SK-N-SH (cell line): ENCODE results near the gene FXYD2. TPM values are rescaled to one million over a fixed set of nuclear protein-coding genes. Genes with fewer than 3 reads are reported as not detected.

ENCODE experiments used
- CTCF ChIA-PET: fragments of 300-600, 350-600 bp; formaldehyde crosslinking; extraction: SDS; loops from one replicate; lab custom pipeline; 2021; lab: Yijun Ruan, JAX
- POLR2A ChIA-PET: fragments of 350-600 bp; sonication (Branson Sonifier 250); formaldehyde crosslinking; extraction: SDS; loops from one replicate; lab custom pipeline; 2020; ENCODE audit warnings: antibody characterized with exemption, inconsistent platforms; lab: Yijun Ruan, JAX
- DNase-seq: peaks from one replicate; pipeline ENCODE4 v3.0.0; 2012
- H2AFZ ChIP-seq: fragments of 200-600 bp; sonication (generic); 2 replicates; pipeline ENCODE4 v1.8.1; 2016; ENCODE audit warnings: antibody characterized with exemption, mild to moderate bottlenecking, low read depth
- H3F3A ChIP-seq: fragments of 200-600 bp; sonication (generic); replicated peaks from 2 replicates; pipeline ENCODE3; 2016; ENCODE audit warnings: antibody characterized with exemption, mild to moderate bottlenecking; ENCODE audit not compliant: insufficient read depth
- H3K27ac ChIP-seq, 2 experiments: fragments of 200-500 bp in 1 of 2; fragments of 200-600 bp in 1 of 2; sonication (Bioruptor generic) in 1 of 2; sonication (generic), shearing (Covaris generic) in 1 of 2; 2 replicates each; pipeline versions ENCODE4 v1.5.1 to v1.6.1; 2014 to 2016; ENCODE audit warnings: low read depth in 2 of 2, inconsistent platforms in 1 of 2, low read length in 1 of 2, mild to moderate bottlenecking in 1 of 2, mixed read lengths in 1 of 2
- H3K27me3 ChIP-seq: fragments of 200-600 bp; sonication (generic), shearing (Covaris generic); 2 replicates; pipeline ENCODE4 v1.6.1; 2016; ENCODE audit warnings: mixed run types; ENCODE audit not compliant: insufficient read depth
- H3K36me3 ChIP-seq, 2 experiments: fragments of 200-500 bp in 1 of 2; fragments of 200-600 bp in 1 of 2; sonication (Bioruptor generic) in 1 of 2; sonication (generic) in 1 of 2; replicated peaks in 1 of 2; 2 replicates each; pipeline versions ENCODE3 to v1.5.1; 2014 to 2016; ENCODE audit warnings: low read length in 1 of 2, mild to moderate bottlenecking in 1 of 2; ENCODE audit not compliant: insufficient read depth in 2 of 2, control insufficient read depth in 1 of 2
- H3K4me1 ChIP-seq, 2 experiments: fragments of 200-500 bp in 1 of 2; fragments of 200-600 bp in 1 of 2; sonication (Bioruptor generic) in 1 of 2; sonication (generic), shearing (Covaris generic) in 1 of 2; 2 replicates each; pipeline versions ENCODE4 v1.5.1 to v1.6.1; 2014 to 2016; ENCODE audit warnings: low read depth in 1 of 2, low read length in 1 of 2, mixed run types in 1 of 2; ENCODE audit not compliant: insufficient read depth in 2 of 2, control insufficient read depth in 1 of 2
- H3K4me2 ChIP-seq: fragments of 200-600 bp; sonication (generic), shearing (Covaris generic); 2 replicates; pipeline ENCODE4 v1.6.1; 2017; ENCODE audit warnings: mixed run types
- H3K4me3 ChIP-seq, 2 experiments: fragments of 200-500 bp in 1 of 2; fragments of 200-600 bp in 1 of 2; sonication (Bioruptor generic) in 1 of 2; sonication (generic), shearing (Covaris generic) in 1 of 2; 2 replicates each; pipeline versions ENCODE4 v1.5.1 to v1.8.1; 2014 to 2016; ENCODE audit warnings: low read depth in 2 of 2, inconsistent platforms in 1 of 2, low read length in 1 of 2, mild to moderate bottlenecking in 1 of 2, mixed read lengths in 1 of 2, moderate library complexity in 1 of 2
- H3K79me2 ChIP-seq: fragments of 200-600 bp; sonication (generic); 2 replicates; pipeline ENCODE4 v1.8.1; 2017; ENCODE audit warnings: mild to moderate bottlenecking; ENCODE audit not compliant: insufficient read depth
- H3K9ac ChIP-seq: fragments of 200-600 bp; sonication (generic); 2 replicates; pipeline ENCODE4 v1.6.1; 2017; ENCODE audit warnings: mixed run types
- H3K9me2 ChIP-seq: fragments of 200-600 bp; sonication (generic); 2 replicates; pipeline ENCODE4 v1.6.1; 2017; ENCODE audit warnings: mixed run types
- H3K9me3 ChIP-seq: fragments of 200-600 bp; sonication (generic); 2 replicates; pipeline ENCODE4 v1.6.1; 2017; ENCODE audit warnings: mixed run types, mild to moderate bottlenecking, moderate library complexity
- H4K20me1 ChIP-seq: fragments of 200-600 bp; sonication (generic); 2 replicates; pipeline ENCODE4 v1.6.1; 2017; ENCODE audit warnings: mild to moderate bottlenecking, mixed run types; ENCODE audit not compliant: insufficient read depth
- CHD2 ChIP-seq: fragments of 150-350 bp; IDR thresholded peaks from 2 replicates; pipeline ENCODE4 v1.6.1; 2018; ENCODE audit warnings: low read length; ENCODE audit not compliant: partially characterized antibody
- ELF1 ChIP-seq: IDR thresholded peaks from 2 replicates; pipeline ENCODE4 v1.4.0; 2012
- EP300 ChIP-seq, 2 experiments: IDR thresholded peaks; 2 replicates each; pipeline versions ENCODE4 v1.4.0 to v1.6.1; 2012; ENCODE audit warnings: borderline replicate concordance in 1 of 2, low read depth in 1 of 2, low read length in 1 of 2
- FOXJ3 ChIP-seq: sonication (generic); formaldehyde crosslinking; IDR thresholded peaks from 2 replicates; pipeline ENCODE4 v1.5.1; 2020; ENCODE audit warnings: mild to moderate bottlenecking, missing genetic modification reagents
- GABPA ChIP-seq: IDR thresholded peaks from 2 replicates; pipeline ENCODE4 v1.4.0; 2012; ENCODE audit warnings: low read depth, mild to moderate bottlenecking
- MEF2A ChIP-seq: IDR thresholded peaks from 2 replicates; pipeline ENCODE4 v1.4.0; 2012; ENCODE audit warnings: low read depth, borderline replicate concordance
- NFIC ChIP-seq: IDR thresholded peaks from 2 replicates; pipeline ENCODE4 v1.4.0; 2012; ENCODE audit warnings: borderline replicate concordance
- NRF1 ChIP-seq: IDR thresholded peaks from 2 replicates; pipeline ENCODE4 v1.6.1; 2012; ENCODE audit warnings: low read depth, mild to moderate bottlenecking, low read length
- POLR2AphosphoS5 ChIP-seq: IDR thresholded peaks from 2 replicates; pipeline ENCODE4 v1.6.1; 2012; ENCODE audit warnings: low read depth, low read length
- TAF1 ChIP-seq: IDR thresholded peaks from 2 replicates; pipeline ENCODE4 v1.6.1; 2012; ENCODE audit warnings: low read depth, mild to moderate bottlenecking, low read length, moderate library complexity, borderline replicate concordance
- TEAD4 ChIP-seq: IDR thresholded peaks from 2 replicates; pipeline ENCODE4 v1.4.0; 2012; ENCODE audit warnings: mild to moderate bottlenecking, borderline replicate concordance; ENCODE audit not compliant: insufficient read depth
- USF2 ChIP-seq: fragments of 150-350 bp; IDR thresholded peaks from 2 replicates; pipeline ENCODE4 v1.6.1; 2017; ENCODE audit warnings: antibody characterized with exemption, low read length, low read depth, borderline replicate concordance
- ZBTB33 ChIP-seq: IDR thresholded peaks from 2 replicates; pipeline ENCODE4 v1.4.0; 2012; ENCODE audit warnings: low read depth, borderline replicate concordance
- WGBS: methylation state at CpG from one replicate; pipeline ENCODE4 v1.1.6; 2017; ENCODE audit warnings: low lambda C conversion rate; 5-methylcytosine and 5-hydroxymethylcytosine counted together
- polyA plus RNA-seq, 3 experiments: library from polyadenylated mRNA; depleted of rRNA; stranded (reverse); fragments of >200 nt; gene quantifications; 2 replicates each; pipeline ENCODE4 v1.2.3, GENCODE V29; 2012
- TF ChIP-seq, protein P1 (sequence below): IDR thresholded peaks from 2 replicates; pipeline ENCODE4; 2012
- TF ChIP-seq, protein P2 (sequence below): IDR thresholded peaks from 2 replicates; pipeline ENCODE4 v1.4.0; 2012; ENCODE audit warnings: low read depth

The FXYD2 gene
- polyA plus RNA-seq, 1 of the 3 experiments (the other 2 are of a cell fraction), result not detected

- Histone ChIP-seq H3K79me2 (no peaks in the 10 kb centered on the region), H3F3A (no peaks in the 10 kb centered on the region), H3K27me3 (peaks cover 5% of the 10 kb centered on the region; the same call in 1 of the 2 replicates), H3K9ac (no peak overlapping the region), H3K4me1 (peaks cover 0 to 23% of the 10 kb centered on the region in 2 experiments; a peak in 2 of 4 replicates), H3K36me3 (no peaks in the 10 kb centered on the region), H3K4me2 (no peak overlapping the region), H3K9me2 (no peaks in the 10 kb centered on the region), H3K9me3 (no peaks in the 10 kb centered on the region), H3K27ac (peak overlapping the region in 1 of 2 experiments; percentile 24; a peak in 1 of 4 replicates), H3K4me3 (no peak overlapping the region), H2AFZ (no peak overlapping the region), H4K20me1 (no peaks in the 10 kb centered on the region)
- DNase-seq, result no peak
- ChIA-PET POLR2A (interaction anchor here (0.9 kb wide), 1 partner anchor 45 kb away, joined by 3 read pairs; no protein-coding TSS in a partner anchor), CTCF (interaction anchor here (0.9 to 4.2 kb wide), 5 partner anchors 14 to 85 kb away, joined by 3 to 36 read pairs (median 5); partner anchors contain the start of gene FXYD6)
- 49% methylated on average over 7 of the region's 12 CpGs for WGBS
- no peak for TF ChIP-seq ZBTB33
- TF ChIP-seq, protein P1, sequence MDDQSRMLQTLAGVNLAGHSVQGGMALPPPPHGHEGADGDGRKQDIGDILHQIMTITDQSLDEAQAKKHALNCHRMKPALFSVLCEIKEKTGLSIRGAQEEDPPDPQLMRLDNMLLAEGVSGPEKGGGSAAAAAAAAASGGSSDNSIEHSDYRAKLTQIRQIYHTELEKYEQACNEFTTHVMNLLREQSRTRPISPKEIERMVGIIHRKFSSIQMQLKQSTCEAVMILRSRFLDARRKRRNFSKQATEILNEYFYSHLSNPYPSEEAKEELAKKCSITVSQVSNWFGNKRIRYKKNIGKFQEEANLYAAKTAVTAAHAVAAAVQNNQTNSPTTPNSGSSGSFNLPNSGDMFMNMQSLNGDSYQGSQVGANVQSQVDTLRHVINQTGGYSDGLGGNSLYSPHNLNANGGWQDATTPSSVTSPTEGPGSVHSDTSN, result no peak
- TF ChIP-seq ELF1, result no peak
- TF ChIP-seq, protein P2, sequence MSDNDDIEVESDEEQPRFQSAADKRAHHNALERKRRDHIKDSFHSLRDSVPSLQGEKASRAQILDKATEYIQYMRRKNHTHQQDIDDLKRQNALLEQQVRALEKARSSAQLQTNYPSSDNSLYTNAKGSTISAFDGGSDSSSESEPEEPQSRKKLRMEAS, result no peak
- TF ChIP-seq NRF1, result no peak
- TF ChIP-seq NFIC, result no peak
- no peak for TF ChIP-seq MEF2A
- no peak for TF ChIP-seq TAF1
- no peak for TF ChIP-seq CHD2
- TF ChIP-seq TEAD4, result no peak
- TF ChIP-seq POLR2AphosphoS5, result no peak
- no peak for TF ChIP-seq GABPA
- TF ChIP-seq USF2, result no peak
- TF ChIP-seq EP300 (IDR thresholded peaks at IDR 0.05; ENCODE audit: borderline replicate concordance in 1 of 2, low read depth in 1 of 2, low read length in 1 of 2), result no peak
- TF ChIP-seq FOXJ3 (CRISPR knock-in tag), result no peak
These were observed 37.6 kb upstream of the FXYD2 start for GRCh38 chr11:117862019-117862725.
